GM18868 (cell line): ENCODE results near the gene AGO1.

Source experiments
- ATAC-seq: cut with Tn5 transposase; IDR thresholded peaks from one replicate; pipeline ENCODE4 v1.9.1; 2021; ENCODE audit warnings: mild to moderate bottlenecking, moderate library complexity; ENCODE audit not compliant: unreplicated experiment

AGO1 gene

GRCh38 chr1:35882945-35883634 lies at the start of gene AGO1:
Gene AGO1, plus strand, starts transcription at chr1:35883209. Its CDS starts 213 bp downstream, at chr1:35883422.
- ATAC-seq: peak; percentile 86

- no peak for ATAC-seq
Measured at GRCh38 chr1:35833395-35833794, 49.6 kb upstream of the AGO1 start.

GRCh38 chr1:35834218-35834617 lies 48.8 kb upstream of the AGO1 start:
- no peak for ATAC-seq

- ATAC-seq: no peak
Measured at GRCh38 chr1:35835398-35835797, 47.6 kb upstream of the AGO1 start.

- ATAC-seq: no peak
Measured at GRCh38 chr1:35836734-35837133, 46.3 kb upstream of the AGO1 start.

GRCh38 chr1:35838693-35839245 lies 44.2 kb upstream of the AGO1 start:
- ATAC-seq: no peak

GRCh38 chr1:35844826-35845225 lies 38.2 kb upstream of the AGO1 start:
- no peak for ATAC-seq

GRCh38 chr1:35845766-35846165 lies 37.2 kb upstream of the AGO1 start:
- ATAC-seq: no peak

- no peak for ATAC-seq
Measured at GRCh38 chr1:35847935-35848565, 35.0 kb upstream of the AGO1 start.

- no peak for ATAC-seq
Measured at GRCh38 chr1:35850051-35850450, 33.0 kb upstream of the AGO1 start.

- ATAC-seq: no peak
Measured at GRCh38 chr1:35850716-35851115, 32.3 kb upstream of the AGO1 start.

- ATAC-seq: no peak
Measured at GRCh38 chr1:35851132-35851869, 31.7 kb upstream of the AGO1 start.

- no peak for ATAC-seq
Measured at GRCh38 chr1:35852241-35852640, 30.8 kb upstream of the AGO1 start.

- ATAC-seq: no peak
Measured at GRCh38 chr1:35854989-35855700, 27.9 kb upstream of the AGO1 start.

- ATAC-seq: no peak
Measured at GRCh38 chr1:35856964-35857363, 26.0 kb upstream of the AGO1 start.

- ATAC-seq: no peak
Measured at GRCh38 chr1:35857830-35858229, 25.2 kb upstream of the AGO1 start.

- no peak for ATAC-seq
Measured at GRCh38 chr1:35860696-35861095, 22.3 kb upstream of the AGO1 start.

- no peak for ATAC-seq
Measured at GRCh38 chr1:35863136-35863535, 19.9 kb upstream of the AGO1 start.

- no peak for ATAC-seq
Measured at GRCh38 chr1:35863881-35864625, 19.0 kb upstream of the AGO1 start.

GRCh38 chr1:35864813-35865212 lies 18.2 kb upstream of the AGO1 start:
- ATAC-seq: no peak
